GM12878 (cell line): Measurements from ENCODE around the gene COL24A1.

Experiments
- BCL11A ChIP-seq: IDR thresholded peaks from 2 replicates; pipeline ENCODE4 v1.6.1; 2011; ENCODE audit warnings: low read depth, low read length
- CREM ChIP-seq: IDR thresholded peaks from 2 replicates; pipeline ENCODE4 v1.6.1; 2014; ENCODE audit warnings: antibody characterized with exemption, low read depth
- EZH2 ChIP-seq: IDR thresholded peaks from 2 replicates; pipeline ENCODE4 v1.6.1; 2012; ENCODE audit warnings: low read depth, mild to moderate bottlenecking, control low read depth, inconsistent platforms, low read length, borderline replicate concordance; ENCODE audit not compliant: control insufficient read depth
- HSF1 ChIP-seq: fragments of 150-350 bp; IDR thresholded peaks from 2 replicates; pipeline ENCODE4 v1.6.1; 2014; ENCODE audit warnings: mild to moderate bottlenecking, low read depth, low read length
- IRF3 ChIP-seq: fragments of 450-650 bp; IDR thresholded peaks from 2 replicates; pipeline ENCODE4 v1.6.1; 2014; ENCODE audit warnings: mild to moderate bottlenecking
- MYC ChIP-seq: IDR thresholded peaks from 2 replicates; pipeline ENCODE4 v1.6.1; 2011; ENCODE audit warnings: mild to moderate bottlenecking, low read length, moderate library complexity, inconsistent platforms; ENCODE audit not compliant: insufficient read depth, insufficient replicate concordance, insufficient read length, severe bottlenecking
- NFIC ChIP-seq: IDR thresholded peaks from 2 replicates; pipeline ENCODE4 v1.6.1; 2012; ENCODE audit warnings: low read depth, mild to moderate bottlenecking, inconsistent platforms, low read length, moderate library complexity
- POLR2A ChIP-seq: IDR thresholded peaks from 2 replicates; pipeline ENCODE4 v1.6.1; 2011; ENCODE audit warnings: low read depth, mild to moderate bottlenecking, low read length
- POLR2AphosphoS5 ChIP-seq: IDR thresholded peaks from 2 replicates; pipeline ENCODE4 v1.6.1; 2011; ENCODE audit warnings: mild to moderate bottlenecking, low read length, inconsistent platforms
- RCOR1 ChIP-seq: conservative IDR thresholded peaks from 2 replicates; pipeline ENCODE4 v1.6.1; 2012; ENCODE audit warnings: low read depth, low read length, improper control_type of control experiment
- SUZ12 ChIP-seq: fragments of 200-600 bp; sonication (generic); IDR thresholded peaks from one replicate; pipeline ENCODE4 v1.6.1; 2018; ENCODE audit warnings: antibody characterized with exemption, mild to moderate bottlenecking; ENCODE audit not compliant: unreplicated experiment
- TF ChIP-seq, protein P1 (sequence below): fragments of 450-650 bp; IDR thresholded peaks from 2 replicates; pipeline ENCODE4 v1.6.1; 2017; ENCODE audit warnings: mild to moderate bottlenecking
- TF ChIP-seq, protein P2 (sequence below): IDR thresholded peaks from 2 replicates; pipeline ENCODE4 v1.6.1; 2012; ENCODE audit warnings: low read depth, low read length, improper control_type of control experiment
- TF ChIP-seq, protein P3 (sequence below), 3 experiments: IDR thresholded peaks in 2 of 3; conservative IDR thresholded peaks in 1 of 3; 2 replicates each; pipeline ENCODE4 v1.5.1; 2011; ENCODE audit warnings: low read depth in 3 of 3, low read length in 3 of 3, mild to moderate bottlenecking in 3 of 3, control low read depth in 2 of 3, moderate library complexity in 2 of 3, inconsistent platforms in 1 of 3, mixed read lengths in 1 of 3; ENCODE audit not compliant: control insufficient read depth in 2 of 3, insufficient read depth in 1 of 3; ENCODE audit errors: extremely low read depth in 1 of 3

DNA sequence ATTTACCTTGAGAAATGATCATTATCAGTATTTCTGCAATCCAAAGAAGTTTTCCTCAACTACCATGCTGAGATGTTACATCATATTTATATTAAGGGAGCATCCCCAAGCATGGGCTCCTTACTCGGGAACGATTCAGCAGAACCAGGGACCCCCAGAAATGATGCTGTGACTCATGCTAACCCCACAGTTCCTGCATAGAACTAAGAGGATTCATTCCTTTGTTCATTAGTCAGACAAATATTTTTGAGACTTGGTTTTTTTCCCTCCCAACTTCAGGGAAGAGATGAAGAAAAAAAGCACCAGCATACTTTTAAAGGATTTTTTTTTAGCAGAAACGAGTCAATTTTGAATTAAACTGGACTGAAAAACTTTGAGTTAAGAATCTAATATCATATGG lies 49.2 kb upstream of the COL24A1 start:
- TF ChIP-seq BCL11A (no peak), IRF3 (no peak), CREM (no peak), MYC (no peak), POLR2AphosphoS5 (no peak), EZH2 (no peak), POLR2A (no peak), NFIC (no peak), HSF1 (no peak), SUZ12 (no peak), RCOR1 (no peak)
- TF ChIP-seq, protein P1, sequence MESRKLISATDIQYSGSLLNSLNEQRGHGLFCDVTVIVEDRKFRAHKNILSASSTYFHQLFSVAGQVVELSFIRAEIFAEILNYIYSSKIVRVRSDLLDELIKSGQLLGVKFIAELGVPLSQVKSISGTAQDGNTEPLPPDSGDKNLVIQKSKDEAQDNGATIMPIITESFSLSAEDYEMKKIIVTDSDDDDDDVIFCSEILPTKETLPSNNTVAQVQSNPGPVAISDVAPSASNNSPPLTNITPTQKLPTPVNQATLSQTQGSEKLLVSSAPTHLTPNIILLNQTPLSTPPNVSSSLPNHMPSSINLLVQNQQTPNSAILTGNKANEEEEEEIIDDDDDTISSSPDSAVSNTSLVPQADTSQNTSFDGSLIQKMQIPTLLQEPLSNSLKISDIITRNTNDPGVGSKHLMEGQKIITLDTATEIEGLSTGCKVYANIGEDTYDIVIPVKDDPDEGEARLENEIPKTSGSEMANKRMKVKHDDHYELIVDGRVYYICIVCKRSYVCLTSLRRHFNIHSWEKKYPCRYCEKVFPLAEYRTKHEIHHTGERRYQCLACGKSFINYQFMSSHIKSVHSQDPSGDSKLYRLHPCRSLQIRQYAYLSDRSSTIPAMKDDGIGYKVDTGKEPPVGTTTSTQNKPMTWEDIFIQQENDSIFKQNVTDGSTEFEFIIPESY = no peak
- TF ChIP-seq, protein P2, sequence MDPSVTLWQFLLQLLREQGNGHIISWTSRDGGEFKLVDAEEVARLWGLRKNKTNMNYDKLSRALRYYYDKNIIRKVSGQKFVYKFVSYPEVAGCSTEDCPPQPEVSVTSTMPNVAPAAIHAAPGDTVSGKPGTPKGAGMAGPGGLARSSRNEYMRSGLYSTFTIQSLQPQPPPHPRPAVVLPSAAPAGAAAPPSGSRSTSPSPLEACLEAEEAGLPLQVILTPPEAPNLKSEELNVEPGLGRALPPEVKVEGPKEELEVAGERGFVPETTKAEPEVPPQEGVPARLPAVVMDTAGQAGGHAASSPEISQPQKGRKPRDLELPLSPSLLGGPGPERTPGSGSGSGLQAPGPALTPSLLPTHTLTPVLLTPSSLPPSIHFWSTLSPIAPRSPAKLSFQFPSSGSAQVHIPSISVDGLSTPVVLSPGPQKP = no peak
- TF ChIP-seq, protein P3, sequence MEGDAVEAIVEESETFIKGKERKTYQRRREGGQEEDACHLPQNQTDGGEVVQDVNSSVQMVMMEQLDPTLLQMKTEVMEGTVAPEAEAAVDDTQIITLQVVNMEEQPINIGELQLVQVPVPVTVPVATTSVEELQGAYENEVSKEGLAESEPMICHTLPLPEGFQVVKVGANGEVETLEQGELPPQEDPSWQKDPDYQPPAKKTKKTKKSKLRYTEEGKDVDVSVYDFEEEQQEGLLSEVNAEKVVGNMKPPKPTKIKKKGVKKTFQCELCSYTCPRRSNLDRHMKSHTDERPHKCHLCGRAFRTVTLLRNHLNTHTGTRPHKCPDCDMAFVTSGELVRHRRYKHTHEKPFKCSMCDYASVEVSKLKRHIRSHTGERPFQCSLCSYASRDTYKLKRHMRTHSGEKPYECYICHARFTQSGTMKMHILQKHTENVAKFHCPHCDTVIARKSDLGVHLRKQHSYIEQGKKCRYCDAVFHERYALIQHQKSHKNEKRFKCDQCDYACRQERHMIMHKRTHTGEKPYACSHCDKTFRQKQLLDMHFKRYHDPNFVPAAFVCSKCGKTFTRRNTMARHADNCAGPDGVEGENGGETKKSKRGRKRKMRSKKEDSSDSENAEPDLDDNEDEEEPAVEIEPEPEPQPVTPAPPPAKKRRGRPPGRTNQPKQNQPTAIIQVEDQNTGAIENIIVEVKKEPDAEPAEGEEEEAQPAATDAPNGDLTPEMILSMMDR (IDR thresholded peaks at IDR 0.05 in 2 of 3, conservative IDR thresholded peaks at IDR 0.05 in 1 of 3; ENCODE audit: control insufficient read depth in 2 of 3, extremely low read depth in 1 of 3, insufficient read depth in 1 of 3, low read depth in 3 of 3, low read length in 3 of 3) = no peak
